Fibroblast of skin of scalp (primary cell): Measurements from ENCODE around the gene CKLF.
A peak's percentile ranks its signal among the peaks of the same experiment; 100 is the strongest.
"Not testable (repeated sequence)": the region's sequence is repeated elsewhere in the genome, so short reads cannot be mapped to it uniquely, and the experiment has no call there.

Experiments used
- DNase-seq: peaks from one replicate; pipeline ENCODE4 v3.0.0-alpha.2; 2013

CKLF gene

GRCh38 chr16:66599726-66600125 lies 47.4 kb downstream of the CKLF start:
- DNase-seq: no peak

- no peak for DNase-seq
Measured at GRCh38 chr16:66600477-66600876, 48.1 kb downstream of the CKLF start.

- DNase-seq: no peak
Measured at GRCh38 chr16:66601471-66601870, 49.1 kb downstream of the CKLF start.

- peak; percentile 64 for DNase-seq
Measured at GRCh38 chr16:66603537-66604375, 51.4 kb downstream of the CKLF start.

GRCh38 chr16:66604376-66605176 lies 52.2 kb downstream of the CKLF start, which contains the start of gene CMTM3:
Gene CMTM3, plus strand, starts transcription at chr16:66604704. Its CDS starts 102 bp downstream, at chr16:66604806.
- DNase-seq: peak; percentile 69

GRCh38 chr16:66605177-66605978 lies 53.0 kb downstream of the CKLF start:
- DNase-seq: peak; percentile 48

- no peak for DNase-seq
Measured at GRCh38 chr16:66605979-66606751, 53.8 kb downstream of the CKLF start.

- DNase-seq: peak; percentile 86
Measured at GRCh38 chr16:66608241-66609138, 56.1 kb downstream of the CKLF start.

GRCh38 chr16:66609139-66609510 lies 56.7 kb downstream of the CKLF start:
- no peak for DNase-seq

- no peak for DNase-seq
Measured at GRCh38 chr16:66610111-66610820, 57.9 kb downstream of the CKLF start.

GRCh38 chr16:66611911-66612310 lies 59.5 kb downstream of the CKLF start:
- not testable (repeated sequence) for DNase-seq

GRCh38 chr16:66612422-66612821 lies 60.0 kb downstream of the CKLF start:
- no peak for DNase-seq

- DNase-seq: no peak
Measured at GRCh38 chr16:66614161-66614802, 61.9 kb downstream of the CKLF start.
